Endothelial cell (in vitro differentiated cells): ENCODE measurements around the gene HDC. TPM values are rescaled to one million over a fixed set of nuclear protein-coding genes. Genes with fewer than 3 reads are reported as not detected.

ENCODE experiments used
- DNase-seq: peaks from one replicate; pipeline ENCODE4 v3.0.0; 2021; ENCODE audit warnings: low spot score
- H3K27ac Mint-ChIP-seq: one replicate; pipeline ENCODE4 v1.8.0; 2021; ENCODE audit warnings: mixed read lengths, inconsistent platforms; ENCODE audit not compliant: unreplicated experiment
- H3K27me3 Mint-ChIP-seq: one replicate; pipeline ENCODE4 v1.8.0; 2021; ENCODE audit warnings: mild to moderate bottlenecking, moderate library complexity, mixed read lengths, inconsistent platforms; ENCODE audit not compliant: unreplicated experiment
- H3K36me3 Mint-ChIP-seq: one replicate; pipeline ENCODE4 v1.8.0; 2021; ENCODE audit warnings: mild to moderate bottlenecking, low read depth, mixed read lengths, inconsistent platforms; ENCODE audit not compliant: unreplicated experiment
- H3K4me1 Mint-ChIP-seq: one replicate; pipeline ENCODE4 v1.8.0; 2021; ENCODE audit warnings: mild to moderate bottlenecking, mixed read lengths, inconsistent platforms; ENCODE audit not compliant: unreplicated experiment
- H3K4me3 Mint-ChIP-seq: one replicate; pipeline ENCODE4 v1.8.0; 2021; ENCODE audit warnings: mild to moderate bottlenecking, mixed read lengths, inconsistent platforms; ENCODE audit not compliant: unreplicated experiment
- H3K9me3 Mint-ChIP-seq: one replicate; pipeline ENCODE4 v1.8.0; 2021; ENCODE audit warnings: mixed read lengths, inconsistent platforms; ENCODE audit not compliant: unreplicated experiment
- CTCF ChIP-seq: fragments of 200-600 bp; sonication (generic); IDR thresholded peaks from one replicate; pipeline ENCODE4 v1.5.0; 2021; ENCODE audit warnings: antibody characterized with exemption; ENCODE audit not compliant: unreplicated experiment
- total RNA-seq: library from RNA; stranded (reverse); fragmentation: NEBNext Ultra II Directional; extraction: Animal tissue kit (Norgen Biotek cat#: 25700); gene quantifications from one replicate; pipeline ENCODE4 v1.2.1, GENCODE V29; 2021; ENCODE audit not compliant: unreplicated experiment

HDC gene
- total RNA-seq, 1 donor from 2014 or later: not detected

GRCh38 chr15:50259276-50259675 is 6.2 kb downstream of the HDC start:
- Mint-ChIP-seq H3K4me3 (no peak overlapping the region), H3K36me3 (no peaks in the 10 kb centered on the region), H3K27me3 (no peaks in the 10 kb centered on the region), H3K27ac (no peak overlapping the region), H3K4me1 (peaks cover 10% of the 10 kb centered on the region), H3K9me3 (no peaks in the 10 kb centered on the region)
- DNase-seq: no peak
- TF ChIP-seq CTCF: no peak

DNA sequence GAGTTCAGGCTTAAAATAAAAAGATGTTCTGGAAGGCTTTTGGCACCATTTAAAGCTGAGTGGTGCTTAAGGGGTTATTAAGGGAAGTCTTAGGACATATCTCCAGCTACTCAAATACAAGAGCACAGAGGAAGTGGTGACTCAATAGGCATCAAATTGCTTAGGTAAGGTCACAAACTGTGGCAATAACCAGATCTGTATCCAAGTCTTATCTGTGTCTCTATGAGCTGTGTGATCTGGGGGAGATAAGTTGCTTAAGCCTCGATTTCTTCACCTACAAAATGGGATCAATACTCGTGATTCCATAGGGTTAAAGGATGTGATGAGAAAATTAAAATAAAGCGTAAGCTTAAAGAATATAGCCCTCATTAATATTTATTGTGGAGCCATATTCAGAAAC is 7.6 kb downstream of the HDC start:
- no peak for DNase-seq
- Mint-ChIP-seq H3K9me3 (no peaks in the 10 kb centered on the region), H3K27ac (no peak overlapping the region), H3K4me1 (peaks cover 10% of the 10 kb centered on the region), H3K27me3 (no peaks in the 10 kb centered on the region), H3K36me3 (no peaks in the 10 kb centered on the region), H3K4me3 (no peak overlapping the region)
- TF ChIP-seq CTCF: no peak

GRCh38 chr15:50257332-50257731 is 8.2 kb downstream of the HDC start:
- Mint-ChIP-seq H3K4me1 (peaks cover 6% of the 10 kb centered on the region), H3K36me3 (no peaks in the 10 kb centered on the region), H3K4me3 (no peak overlapping the region), H3K9me3 (no peaks in the 10 kb centered on the region), H3K27me3 (no peaks in the 10 kb centered on the region), H3K27ac (no peak overlapping the region)
- no peak for TF ChIP-seq CTCF
- no peak for DNase-seq

GRCh38 chr15:50256188-50257041 is 9.1 kb downstream of the HDC start:
- H3K4me3 Mint-ChIP-seq: no peak overlapping the region
- no peak for TF ChIP-seq CTCF
- no peaks in the 10 kb centered on the region for H3K27me3 Mint-ChIP-seq
- H3K9me3 Mint-ChIP-seq: no peaks in the 10 kb centered on the region
- H3K36me3 Mint-ChIP-seq: no peaks in the 10 kb centered on the region
- peaks cover 6% of the 10 kb centered on the region for H3K4me1 Mint-ChIP-seq
- DNase-seq: no peak
- H3K27ac Mint-ChIP-seq: no peak overlapping the region

DNA sequence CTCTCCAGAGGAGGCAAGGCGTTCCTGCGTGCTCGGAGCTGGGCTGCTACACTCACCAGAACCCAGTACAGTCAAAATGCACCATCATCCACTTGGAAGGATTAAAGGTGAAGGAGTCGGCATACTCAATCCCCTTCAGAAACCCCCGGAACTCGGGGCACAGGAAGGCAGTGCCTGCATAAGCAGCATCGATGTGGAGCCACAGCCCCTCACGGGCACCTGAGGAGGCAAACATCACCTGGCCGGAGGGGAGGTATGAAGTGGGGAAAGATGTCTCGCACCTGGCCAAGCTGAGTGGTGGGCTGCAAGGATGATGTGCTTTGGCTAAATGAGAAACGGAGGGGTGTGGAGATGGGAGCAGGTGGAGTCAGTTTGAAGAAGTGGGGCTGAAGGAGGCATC is 13.0 kb downstream of the HDC start:
- Mint-ChIP-seq H3K36me3 (no peaks in the 10 kb centered on the region), H3K27ac (no peak overlapping the region), H3K4me3 (no peak overlapping the region), H3K27me3 (no peaks in the 10 kb centered on the region), H3K9me3 (no peaks in the 10 kb centered on the region), H3K4me1 (no peaks in the 10 kb centered on the region)
- DNase-seq: no peak
- no peak for TF ChIP-seq CTCF
